Skin epidermis (tissue), 12 donors: ENCODE measurements around the gene PITPNM3.
A peak's percentile ranks its signal among the peaks of the same experiment; 100 is the strongest.
"Not testable (repeated sequence)": the region's sequence is repeated elsewhere in the genome, so short reads cannot be mapped to it uniquely, and the experiment has no call there.

ENCODE experiments used
- H3K27ac ChIP-seq, 21 experiments: fragments of 200-600 bp; sonication (generic) in 11 of 21; one replicate each; pipeline ENCODE4 v1.5.0; 2020; ENCODE audit warnings: mild to moderate bottlenecking in 3 of 21, inconsistent platforms in 2 of 21, moderate library complexity in 2 of 21
- H3K4me3 ChIP-seq, 7 experiments: fragments of 200-600 bp; sonication (generic) in 2 of 7; one replicate each; pipeline ENCODE4 v1.5.0; 2020; ENCODE audit warnings: inconsistent platforms in 2 of 7, mild to moderate bottlenecking in 2 of 7, moderate library complexity in 1 of 7

The PITPNM3 gene

GRCh38 chr17:6556121-6557039 lies at the start of gene PITPNM3:
Gene PITPNM3, minus strand, starts transcription at chr17:6556555. Its CDS starts 149 bp downstream, at chr17:6556406.
- Histone ChIP-seq H3K4me3 (peak within 1 kb of the TSS; percentile 39 to 63 (median 53)), H3K27ac (peak within 1 kb of the TSS in 20 of 21 experiments; percentile 20 to 90 (median 79))

- Histone ChIP-seq H3K4me3 (no peak overlapping the region), H3K27ac (no peak overlapping the region)
Measured at GRCh38 chr17:6605142-6605541, 48.8 kb upstream of the PITPNM3 start.

- H3K27ac ChIP-seq: no peak overlapping the region
- no peak overlapping the region for H3K4me3 ChIP-seq
Measured at GRCh38 chr17:6603744-6604325, 47.5 kb upstream of the PITPNM3 start.

GRCh38 chr17:6602141-6602540 lies 45.8 kb upstream of the PITPNM3 start:
- Histone ChIP-seq H3K27ac (no peak overlapping the region), H3K4me3 (no peak overlapping the region)

- no peak overlapping the region for H3K27ac ChIP-seq
Measured at GRCh38 chr17:6599364-6599763, 43.0 kb upstream of the PITPNM3 start.

GRCh38 chr17:6597727-6598126 lies 41.4 kb upstream of the PITPNM3 start:
- peak overlapping the region in 1 of 21 experiments; percentile 4 for H3K27ac ChIP-seq
- no peak overlapping the region for H3K4me3 ChIP-seq

More at GRCh38 chr17:6599364-6599763, 43.0 kb upstream of the PITPNM3 start:
- no peak overlapping the region for H3K4me3 ChIP-seq

GRCh38 chr17:6596941-6597340 lies 40.6 kb upstream of the PITPNM3 start:
- H3K27ac ChIP-seq: no peak overlapping the region
- no peak overlapping the region for H3K4me3 ChIP-seq

GRCh38 chr17:6596511-6596910 lies 40.2 kb upstream of the PITPNM3 start:
- no peak overlapping the region for H3K27ac ChIP-seq
- H3K4me3 ChIP-seq: no peak overlapping the region

GRCh38 chr17:6596081-6596480 lies 39.7 kb upstream of the PITPNM3 start:
- no peak overlapping the region for H3K4me3 ChIP-seq
- no peak overlapping the region for H3K27ac ChIP-seq

DNA sequence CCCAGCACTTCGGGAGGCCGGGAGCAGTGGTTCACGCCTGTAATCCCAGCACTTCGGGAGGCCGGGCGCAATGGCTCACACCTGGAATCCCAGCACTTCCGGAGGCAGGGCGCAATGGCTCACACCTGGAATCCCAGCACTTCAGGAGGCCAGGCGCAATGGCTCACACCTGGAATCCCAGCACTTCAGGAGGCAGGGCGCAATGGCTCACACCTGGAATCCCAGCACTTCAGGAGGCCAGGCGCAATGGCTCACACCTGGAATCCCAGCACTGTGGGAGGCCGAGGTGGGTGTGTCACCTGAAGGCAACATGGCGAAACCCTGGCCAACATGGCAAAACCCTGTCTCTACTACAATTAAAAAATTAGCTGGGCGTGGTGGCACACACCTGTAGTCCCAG lies 37.0 kb upstream of the PITPNM3 start:
- not testable (repeated sequence) for H3K27ac ChIP-seq, H3K4me3 ChIP-seq

- H3K4me3 ChIP-seq: no peak overlapping the region
- no peak overlapping the region for H3K27ac ChIP-seq
Measured at GRCh38 chr17:6592173-6592572, 35.8 kb upstream of the PITPNM3 start.

DNA sequence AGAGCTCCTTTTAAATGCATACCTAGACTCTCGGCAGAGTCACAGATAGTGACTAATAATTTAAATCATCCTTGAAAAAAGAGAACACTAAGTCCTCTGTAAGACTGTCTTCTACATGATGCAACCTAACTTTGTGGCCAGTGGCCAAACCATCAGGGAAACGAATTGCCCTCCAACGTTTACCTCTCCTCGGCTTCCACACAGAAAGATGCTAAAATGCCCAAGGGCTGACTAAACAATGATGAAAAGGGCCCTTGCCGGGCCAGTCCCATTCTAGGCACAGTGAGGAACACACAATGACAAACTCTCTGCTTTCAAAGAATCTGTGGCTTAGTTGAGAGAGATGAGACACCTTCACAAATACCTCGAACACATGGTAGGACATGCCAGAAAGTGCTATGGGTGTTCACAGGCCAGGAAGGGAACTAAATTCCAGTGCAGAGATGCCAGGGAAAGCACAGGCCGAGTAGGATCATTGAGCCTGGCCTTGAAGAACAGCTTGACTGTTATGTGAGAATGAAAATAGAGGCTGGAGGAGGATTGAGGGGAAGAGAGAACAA lies 35.3 kb upstream of the PITPNM3 start:
- Histone ChIP-seq H3K27ac (no peak overlapping the region), H3K4me3 (no peak overlapping the region)

DNA sequence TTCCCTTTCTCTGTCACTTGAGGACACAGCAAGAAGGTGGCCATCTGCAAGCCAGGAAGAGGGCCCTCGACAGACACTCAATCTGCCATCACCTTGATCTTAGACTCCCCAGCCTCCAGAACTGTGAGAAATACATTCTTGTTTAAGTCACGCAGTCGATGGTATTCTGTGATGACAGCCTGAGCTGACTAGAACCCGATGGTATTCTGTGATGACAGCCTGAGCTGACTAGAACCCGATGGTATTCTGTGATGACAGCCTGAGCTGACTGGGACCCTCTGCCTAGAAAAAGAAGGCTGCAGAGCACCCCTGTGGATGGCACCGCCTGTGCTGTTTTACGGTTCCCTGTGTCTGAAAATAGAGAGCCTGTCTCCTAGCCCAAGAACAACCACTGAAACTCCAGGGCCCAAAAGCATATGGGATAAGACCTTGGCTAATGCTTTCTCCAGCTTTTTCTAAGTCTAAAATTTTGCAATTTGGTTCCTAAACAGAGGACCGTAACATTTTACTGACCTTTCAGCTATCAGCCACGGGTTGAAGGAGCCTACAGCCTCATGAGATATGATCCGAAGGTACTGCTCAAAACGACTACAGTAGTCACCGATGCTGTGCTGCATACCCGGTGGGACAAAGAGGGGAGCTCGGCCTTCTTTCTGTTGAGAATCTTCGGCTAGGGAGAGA lies 33.1 kb upstream of the PITPNM3 start:
- Histone ChIP-seq H3K27ac (no peak overlapping the region), H3K4me3 (no peak overlapping the region)

GRCh38 chr17:6588165-6588564 lies 31.8 kb upstream of the PITPNM3 start:
- Histone ChIP-seq H3K27ac (no peak overlapping the region), H3K4me3 (no peak overlapping the region)

GRCh38 chr17:6587310-6587709 lies 31.0 kb upstream of the PITPNM3 start:
- H3K27ac ChIP-seq: peak overlapping the region in 1 of 21 experiments; percentile 32
- no peak overlapping the region for H3K4me3 ChIP-seq

DNA sequence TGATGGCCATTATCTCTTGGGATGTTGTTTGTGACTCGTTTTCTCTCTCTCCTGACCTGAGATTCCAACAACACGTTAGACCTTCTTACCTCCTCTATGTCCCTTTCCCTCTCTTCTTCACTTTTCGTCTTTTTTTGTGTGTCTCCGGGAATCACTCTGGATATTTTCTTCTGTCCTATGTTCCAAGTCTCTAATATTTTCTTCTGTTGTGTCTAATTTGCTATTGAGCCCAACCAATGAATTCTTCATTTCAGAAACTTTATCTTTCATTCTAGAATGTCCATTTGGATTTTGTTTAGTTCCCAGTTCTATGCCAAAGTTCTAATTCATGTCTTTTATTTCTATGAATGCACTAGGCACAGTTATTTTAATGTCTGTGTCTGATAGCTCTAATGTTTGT lies 27.1 kb upstream of the PITPNM3 start:
- no peak overlapping the region for H3K27ac ChIP-seq
- no peak overlapping the region for H3K4me3 ChIP-seq

DNA sequence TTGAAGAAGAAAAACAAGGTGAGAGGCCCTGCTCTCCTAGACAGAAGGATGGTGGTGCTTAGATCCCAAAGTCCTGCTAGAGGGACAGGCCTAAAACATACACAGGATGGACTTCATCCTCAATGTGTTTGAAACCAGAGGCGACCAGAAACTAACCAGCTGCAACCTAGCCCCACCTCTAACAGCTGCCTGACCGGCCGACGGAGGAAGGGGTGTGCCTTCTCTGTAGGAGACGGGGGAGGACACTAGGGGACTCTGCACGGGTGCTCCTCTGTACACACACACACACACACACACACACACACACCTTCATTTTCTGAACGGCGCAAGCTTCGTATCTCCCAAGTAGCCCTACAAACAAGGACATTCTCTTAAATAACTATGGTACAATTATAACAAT lies 24.3 kb upstream of the PITPNM3 start:
- H3K27ac ChIP-seq: no peak overlapping the region
- no peak overlapping the region for H3K4me3 ChIP-seq

DNA sequence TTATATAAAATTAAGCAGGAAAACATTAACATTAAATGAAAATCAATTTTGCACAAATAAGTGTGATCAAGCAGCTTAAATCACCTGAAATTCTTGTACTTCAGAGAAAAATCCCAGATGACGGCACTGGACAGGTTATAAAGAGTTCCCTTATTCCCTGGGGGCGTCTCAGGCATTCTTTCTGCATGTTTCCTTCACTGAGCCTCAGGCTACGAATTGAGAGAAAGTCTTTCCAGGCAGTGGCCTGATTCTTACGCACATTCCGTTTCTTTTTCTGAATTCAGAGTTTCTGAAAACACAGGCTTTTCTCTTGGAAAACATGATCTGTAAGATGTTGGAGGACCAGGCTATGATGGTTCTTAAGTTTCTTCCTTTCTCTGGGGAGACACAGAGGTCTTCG lies 22.1 kb upstream of the PITPNM3 start:
- no peak overlapping the region for H3K4me3 ChIP-seq
- H3K27ac ChIP-seq: no peak overlapping the region

- H3K4me3 ChIP-seq: no peak overlapping the region
- no peak overlapping the region for H3K27ac ChIP-seq
Measured at GRCh38 chr17:6577686-6578263, 21.4 kb upstream of the PITPNM3 start.
